Skeletal muscle satellite cell (primary cell): ENCODE measurements around the gene AP1S1.
"Not testable (repeated sequence)": the region's sequence is repeated elsewhere in the genome, so short reads cannot be mapped to it uniquely, and the experiment has no call there.

Experiments
- H3K27me3 ChIP-seq: 2 replicates; pipeline ENCODE4 v1.7.0; 2013; ENCODE audit warnings: low read length; ENCODE audit not compliant: control insufficient read depth, insufficient read depth
- H3K36me3 ChIP-seq: 2 replicates; pipeline ENCODE4 v1.7.0; 2013; ENCODE audit warnings: mild to moderate bottlenecking, control low read depth, low read length; ENCODE audit not compliant: insufficient read depth
- H3K4me1 ChIP-seq: 2 replicates; pipeline ENCODE4 v1.7.0; 2013; ENCODE audit warnings: low read length; ENCODE audit not compliant: control insufficient read depth, insufficient read depth
- H3K4me2 ChIP-seq: 2 replicates; pipeline ENCODE4 v1.7.0; 2013; ENCODE audit warnings: mild to moderate bottlenecking, low read length
- H3K4me3 ChIP-seq: 2 replicates; pipeline ENCODE4 v1.7.0; 2013; ENCODE audit warnings: low read length
- H3K9ac ChIP-seq: 2 replicates; pipeline ENCODE4 v1.7.0; 2013; ENCODE audit warnings: mild to moderate bottlenecking, low read depth, low read length, moderate library complexity
- H3K9me3 ChIP-seq: replicated peaks from 2 replicates; pipeline ENCODE4 v1.7.0; 2013; ENCODE audit warnings: mild to moderate bottlenecking, control low read depth, low read length

AP1S1 gene

DNA sequence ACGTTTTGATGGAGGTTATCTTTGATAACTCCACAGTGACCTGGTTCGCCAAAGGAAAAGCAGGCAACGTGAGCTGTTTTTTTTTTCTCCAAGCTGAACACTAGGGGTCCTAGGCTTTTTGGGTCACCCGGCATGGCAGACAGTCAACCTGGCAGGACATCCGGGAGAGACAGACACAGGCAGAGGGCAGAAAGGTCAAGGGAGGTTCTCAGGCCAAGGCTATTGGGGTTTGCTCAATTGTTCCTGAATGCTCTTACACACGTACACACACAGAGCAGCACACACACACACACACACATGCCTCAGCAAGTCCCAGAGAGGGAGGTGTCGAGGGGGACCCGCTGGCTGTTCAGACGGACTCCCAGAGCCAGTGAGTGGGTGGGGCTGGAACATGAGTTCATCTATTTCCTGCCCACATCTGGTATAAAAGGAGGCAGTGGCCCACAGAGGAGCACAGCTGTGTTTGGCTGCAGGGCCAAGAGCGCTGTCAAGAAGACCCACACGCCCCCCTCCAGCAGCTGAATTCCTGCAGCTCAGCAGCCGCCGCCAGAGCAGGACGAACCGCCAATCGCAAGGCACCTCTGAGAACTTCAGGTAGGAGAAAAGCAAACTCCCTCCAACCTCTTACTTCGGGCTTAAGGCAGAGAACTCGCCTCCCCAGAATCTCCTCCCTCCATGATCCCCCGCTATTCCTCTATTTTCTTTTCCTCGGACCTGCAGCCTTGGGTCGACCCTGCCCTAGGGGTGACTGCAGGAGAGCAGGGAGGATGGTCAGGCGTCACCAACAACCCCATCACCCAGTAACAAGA is 27.4 kb upstream of the AP1S1 start, which contains the start of gene SERPINE1:
Gene SERPINE1 (plus strand): TSS at position 454 of the 809 bp plus-strand sequence. CDS start 1,290 bp downstream, outside the sequence.
- Histone ChIP-seq H3K4me3 (peak within 1 kb of the TSS; percentile 77), H3K27me3 (no peaks in the 10 kb centered on the region), H3K4me1 (peaks cover 56% of the 10 kb centered on the region), H3K4me2 (peak within 1 kb of the TSS; percentile 88), H3K36me3 (peaks cover 34% of the 10 kb centered on the region), H3K9ac (peak within 1 kb of the TSS; percentile 89), H3K9me3 (no peaks in the 10 kb centered on the region)

- H3K9ac ChIP-seq, result peak overlapping the region; percentile 89
- no peaks in the 10 kb centered on the region for H3K9me3 ChIP-seq
- H3K4me3 ChIP-seq, result peak overlapping the region; percentile 77
- peaks cover 53% of the 10 kb centered on the region for H3K4me1 ChIP-seq
- peaks cover 39% of the 10 kb centered on the region for H3K36me3 ChIP-seq
- H3K27me3 ChIP-seq, result no peaks in the 10 kb centered on the region
- peak overlapping the region; percentile 88 for H3K4me2 ChIP-seq
These were observed 26.7 kb upstream of the AP1S1 start for GRCh38 chr7:101127460-101128039.

- Histone ChIP-seq H3K4me2 (peak overlapping the region; percentile 88), H3K4me1 (peaks cover 47% of the 10 kb centered on the region), H3K27me3 (no peaks in the 10 kb centered on the region), H3K36me3 (peaks cover 45% of the 10 kb centered on the region), H3K9me3 (no peaks in the 10 kb centered on the region), H3K4me3 (peak overlapping the region; percentile 77), H3K9ac (peak overlapping the region; percentile 89)
These were observed 26.0 kb upstream of the AP1S1 start for GRCh38 chr7:101128040-101128834.

DNA sequence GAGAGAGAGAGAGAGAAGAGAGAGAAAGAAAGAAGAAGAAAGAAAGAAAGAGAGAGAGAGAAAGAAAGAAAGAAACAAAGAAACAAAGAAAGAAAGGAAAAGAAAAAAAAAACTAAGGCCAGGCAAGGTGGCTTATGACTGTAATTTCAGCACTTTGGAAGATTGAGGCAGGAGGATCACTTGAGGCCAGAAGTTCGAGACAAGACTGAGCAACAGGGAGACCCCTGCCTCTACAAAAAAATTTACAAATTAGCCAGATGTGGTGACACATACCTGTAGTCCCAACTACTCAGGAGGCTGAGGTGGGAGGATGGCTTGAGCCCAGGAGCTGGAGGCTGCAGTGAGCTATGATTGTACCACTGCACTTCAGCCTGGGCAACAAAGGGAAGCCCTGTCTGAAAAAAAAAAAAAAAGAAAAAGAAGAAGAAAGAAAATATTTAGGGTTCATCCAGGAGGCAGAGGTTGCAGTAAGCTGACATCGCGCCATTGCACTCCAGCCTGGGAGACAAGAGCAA is 24.6 kb upstream of the AP1S1 start:
- Histone ChIP-seq H3K4me1 (peaks cover 48% of the 10 kb centered on the region), H3K9me3 (no peaks in the 10 kb centered on the region), H3K27me3 (no peaks in the 10 kb centered on the region), H3K36me3 (peaks cover 59% of the 10 kb centered on the region), H3K9ac (peak overlapping the region; percentile 89), H3K4me3 (peak overlapping the region; percentile 67), H3K4me2 (peak overlapping the region; percentile 70)

DNA sequence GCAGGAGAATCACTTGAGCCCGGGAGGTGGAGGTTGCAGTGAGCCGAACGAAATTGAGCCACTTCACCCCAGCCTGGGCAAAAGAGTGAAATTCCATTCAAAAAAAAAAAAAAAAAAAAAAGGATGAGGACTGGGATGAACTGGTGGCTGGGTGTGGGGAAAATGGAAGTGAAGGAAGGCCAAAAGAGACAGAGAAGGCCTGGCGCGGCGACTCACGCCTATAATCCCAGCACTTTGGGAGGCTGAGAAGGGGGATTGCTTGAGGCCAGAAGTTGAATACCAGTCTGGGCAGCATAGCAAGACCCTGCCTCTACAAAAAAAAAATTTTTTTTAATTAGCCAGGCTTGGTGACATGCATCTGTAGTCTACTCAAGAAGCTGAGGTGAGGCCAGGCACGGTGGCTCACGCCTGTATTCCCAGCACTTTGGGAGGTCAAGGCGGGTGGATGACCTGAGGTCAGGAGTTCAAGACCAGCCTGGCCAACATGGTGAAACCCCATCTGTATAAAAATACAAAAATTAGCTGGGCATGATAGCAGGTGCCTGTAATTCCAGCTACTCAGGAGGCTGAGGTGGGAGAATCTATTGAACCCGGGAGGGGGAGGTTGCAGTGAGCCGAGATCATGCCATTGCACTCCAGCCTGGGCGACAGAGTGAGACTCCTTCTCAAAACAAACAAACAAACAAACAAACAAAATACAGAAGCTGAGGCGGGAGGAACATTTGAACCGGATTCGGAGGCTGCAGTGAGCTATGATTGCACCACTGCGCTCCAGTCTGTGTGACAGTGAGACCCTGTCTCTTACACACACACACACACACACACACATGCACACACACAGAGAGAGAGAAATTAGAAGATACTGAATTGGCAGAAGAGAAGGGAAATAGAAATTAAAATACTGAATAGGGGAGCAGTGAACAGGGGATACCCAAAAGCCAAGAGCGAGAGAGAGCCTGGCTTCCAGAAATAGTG is 21.4 kb upstream of the AP1S1 start:
- H3K4me2 ChIP-seq, result peak overlapping the region; percentile 70
- peak overlapping the region; percentile 33 for H3K9ac ChIP-seq
- H3K4me1 ChIP-seq, result peaks cover 52% of the 10 kb centered on the region
- H3K4me3 ChIP-seq, result peak overlapping the region; percentile 38
- not testable (repeated sequence) for H3K27me3 ChIP-seq, H3K9me3 ChIP-seq
- peaks cover 72% of the 10 kb centered on the region for H3K36me3 ChIP-seq

DNA sequence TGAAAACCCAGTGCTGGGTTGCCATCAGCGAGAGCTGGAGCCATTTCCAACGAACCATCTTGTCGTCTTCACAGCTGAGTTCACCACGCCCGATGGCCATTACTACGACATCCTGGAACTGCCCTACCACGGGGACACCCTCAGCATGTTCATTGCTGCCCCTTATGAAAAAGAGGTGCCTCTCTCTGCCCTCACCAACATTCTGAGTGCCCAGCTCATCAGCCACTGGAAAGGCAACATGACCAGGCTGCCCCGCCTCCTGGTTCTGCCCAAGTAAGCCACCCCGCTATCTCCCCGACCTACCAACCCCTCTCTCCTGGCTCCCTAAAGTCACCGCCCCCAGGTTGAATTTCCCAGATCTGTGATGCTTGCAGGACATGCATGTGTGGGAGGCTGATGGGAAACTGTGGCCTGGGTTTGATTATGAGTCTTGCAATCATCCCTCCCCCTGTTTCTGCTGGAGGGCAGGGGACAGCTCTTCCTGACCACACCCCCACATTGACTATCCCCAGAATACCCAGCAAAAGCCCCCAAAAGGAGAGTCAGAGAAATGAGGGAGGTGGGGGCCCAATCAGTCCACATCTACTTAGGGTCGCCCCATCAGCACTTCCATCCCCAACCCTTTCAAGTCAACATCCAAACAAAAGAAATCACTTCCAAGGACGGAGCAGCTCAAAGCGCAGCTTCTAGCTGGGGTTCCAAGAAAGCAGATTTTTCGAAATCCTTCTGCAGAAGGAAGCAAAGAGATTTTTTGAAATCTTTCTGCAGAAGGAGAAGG is 20.5 kb upstream of the AP1S1 start:
- no peaks in the 10 kb centered on the region for H3K27me3 ChIP-seq
- no peaks in the 10 kb centered on the region for H3K9me3 ChIP-seq
- H3K4me1 ChIP-seq, result peaks cover 56% of the 10 kb centered on the region
- peak overlapping the region; percentile 33 for H3K9ac ChIP-seq
- H3K4me3 ChIP-seq, result peak overlapping the region; percentile 38
- peak overlapping the region; percentile 70 for H3K4me2 ChIP-seq
- peaks cover 65% of the 10 kb centered on the region for H3K36me3 ChIP-seq

- peak overlapping the region; percentile 38 for H3K4me3 ChIP-seq
- H3K27me3 ChIP-seq, result no peaks in the 10 kb centered on the region
- no peaks in the 10 kb centered on the region for H3K9me3 ChIP-seq
- H3K36me3 ChIP-seq, result peaks cover 65% of the 10 kb centered on the region
- peak overlapping the region; percentile 33 for H3K9ac ChIP-seq
- H3K4me2 ChIP-seq, result peak overlapping the region; percentile 70
- peaks cover 57% of the 10 kb centered on the region for H3K4me1 ChIP-seq
These were observed 19.8 kb upstream of the AP1S1 start for GRCh38 chr7:101134399-101134980.

GRCh38 chr7:101137651-101138212 is 16.5 kb upstream of the AP1S1 start:
- Histone ChIP-seq H3K4me2 (peak overlapping the region; percentile 21), H3K4me1 (peaks cover 58% of the 10 kb centered on the region), H3K27me3 (no peaks in the 10 kb centered on the region), H3K4me3 (peak overlapping the region; percentile 19), H3K9me3 (no peaks in the 10 kb centered on the region), H3K36me3 (peaks cover 42% of the 10 kb centered on the region), H3K9ac (peak overlapping the region; percentile 55)

- Histone ChIP-seq H3K4me1 (peaks cover 57% of the 10 kb centered on the region), H3K9ac (peak overlapping the region; percentile 55), H3K27me3 (no peaks in the 10 kb centered on the region), H3K4me3 (no peak overlapping the region), H3K4me2 (peak overlapping the region; percentile 21), H3K9me3 (no peaks in the 10 kb centered on the region), H3K36me3 (peaks cover 37% of the 10 kb centered on the region)
These were observed 15.9 kb upstream of the AP1S1 start for GRCh38 chr7:101138213-101138870.
